Forelimb muscle (tissue), 1 donor: Measurements from ENCODE around the gene TBC1D10B. TPM values are rescaled to one million over a fixed set of nuclear protein-coding genes. Genes with fewer than 3 reads are reported as not detected.
A peak's percentile ranks its signal among the peaks of the same experiment; 100 is the strongest.

Experiments
- DNase-seq: peaks from one replicate; pipeline ENCODE4 v3.0.0-alpha.2; 2013; ENCODE audit warnings: low read depth
- polyA plus RNA-seq: library from polyadenylated mRNA; unstranded; fragments of 120-200 nt; gene quantifications from one replicate; pipeline ENCODE4 v1.2.1, GENCODE V29; 2013; ENCODE audit not compliant: insufficient read length

TBC1D10B gene, protein sequence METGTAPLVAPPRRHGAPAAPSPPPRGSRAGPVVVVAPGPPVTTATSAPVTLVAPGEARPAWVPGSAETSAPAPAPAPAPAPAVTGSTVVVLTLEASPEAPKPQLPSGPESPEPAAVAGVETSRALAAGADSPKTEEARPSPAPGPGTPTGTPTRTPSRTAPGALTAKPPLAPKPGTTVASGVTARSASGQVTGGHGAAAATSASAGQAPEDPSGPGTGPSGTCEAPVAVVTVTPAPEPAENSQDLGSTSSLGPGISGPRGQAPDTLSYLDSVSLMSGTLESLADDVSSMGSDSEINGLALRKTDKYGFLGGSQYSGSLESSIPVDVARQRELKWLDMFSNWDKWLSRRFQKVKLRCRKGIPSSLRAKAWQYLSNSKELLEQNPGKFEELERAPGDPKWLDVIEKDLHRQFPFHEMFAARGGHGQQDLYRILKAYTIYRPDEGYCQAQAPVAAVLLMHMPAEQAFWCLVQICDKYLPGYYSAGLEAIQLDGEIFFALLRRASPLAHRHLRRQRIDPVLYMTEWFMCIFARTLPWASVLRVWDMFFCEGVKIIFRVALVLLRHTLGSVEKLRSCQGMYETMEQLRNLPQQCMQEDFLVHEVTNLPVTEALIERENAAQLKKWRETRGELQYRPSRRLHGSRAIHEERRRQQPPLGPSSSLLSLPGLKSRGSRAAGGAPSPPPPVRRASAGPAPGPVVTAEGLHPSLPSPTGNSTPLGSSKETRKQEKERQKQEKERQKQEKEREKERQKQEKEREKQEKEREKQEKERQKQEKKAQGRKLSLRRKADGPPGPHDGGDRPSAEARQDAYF
- 32.3 TPM for polyA plus RNA-seq

DNA sequence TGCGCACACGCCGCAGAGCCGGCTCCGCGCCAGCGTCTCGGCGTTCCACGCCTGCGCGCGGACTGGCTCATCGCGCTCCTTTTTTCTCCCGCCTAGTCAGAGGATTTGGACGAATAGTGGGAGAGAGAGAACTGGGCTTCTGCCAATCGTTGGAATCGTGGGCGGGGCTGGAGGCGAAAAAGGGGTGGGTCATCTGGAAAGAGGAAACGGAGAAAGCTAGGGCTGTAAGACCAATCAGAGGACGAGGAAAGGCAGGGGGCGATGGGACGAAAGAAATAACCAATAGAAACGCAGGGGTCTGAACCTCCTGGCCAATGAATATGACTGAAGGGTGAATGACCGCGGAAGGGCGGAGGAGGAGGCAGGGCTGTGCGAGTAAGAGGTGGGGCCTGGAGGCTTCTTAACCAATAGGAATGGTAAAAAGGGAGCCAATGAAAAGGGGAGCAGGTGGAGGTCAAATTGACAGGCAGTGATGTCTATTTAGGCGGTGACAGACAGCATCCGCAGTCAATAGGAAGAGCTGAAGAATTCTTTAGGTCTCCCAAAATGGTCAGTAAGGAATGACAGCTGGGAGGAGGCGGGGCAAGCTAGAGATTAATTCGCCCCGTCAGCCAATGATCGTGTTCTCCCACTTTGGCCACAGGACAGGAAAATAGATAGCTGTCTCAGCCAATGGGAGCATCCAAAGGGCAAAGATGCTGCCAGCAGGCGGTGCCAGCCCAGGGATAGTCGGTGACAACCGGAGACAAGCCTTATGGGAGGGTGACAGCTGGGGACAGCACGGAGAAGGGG, at the start of gene TBC1D10B:
Gene TBC1D10B, minus strand, starts transcription at position 39 of the 792 bp plus-strand sequence. CDS start 311 bp downstream, outside the sequence.
- DNase-seq, result peak; percentile 99

DNA sequence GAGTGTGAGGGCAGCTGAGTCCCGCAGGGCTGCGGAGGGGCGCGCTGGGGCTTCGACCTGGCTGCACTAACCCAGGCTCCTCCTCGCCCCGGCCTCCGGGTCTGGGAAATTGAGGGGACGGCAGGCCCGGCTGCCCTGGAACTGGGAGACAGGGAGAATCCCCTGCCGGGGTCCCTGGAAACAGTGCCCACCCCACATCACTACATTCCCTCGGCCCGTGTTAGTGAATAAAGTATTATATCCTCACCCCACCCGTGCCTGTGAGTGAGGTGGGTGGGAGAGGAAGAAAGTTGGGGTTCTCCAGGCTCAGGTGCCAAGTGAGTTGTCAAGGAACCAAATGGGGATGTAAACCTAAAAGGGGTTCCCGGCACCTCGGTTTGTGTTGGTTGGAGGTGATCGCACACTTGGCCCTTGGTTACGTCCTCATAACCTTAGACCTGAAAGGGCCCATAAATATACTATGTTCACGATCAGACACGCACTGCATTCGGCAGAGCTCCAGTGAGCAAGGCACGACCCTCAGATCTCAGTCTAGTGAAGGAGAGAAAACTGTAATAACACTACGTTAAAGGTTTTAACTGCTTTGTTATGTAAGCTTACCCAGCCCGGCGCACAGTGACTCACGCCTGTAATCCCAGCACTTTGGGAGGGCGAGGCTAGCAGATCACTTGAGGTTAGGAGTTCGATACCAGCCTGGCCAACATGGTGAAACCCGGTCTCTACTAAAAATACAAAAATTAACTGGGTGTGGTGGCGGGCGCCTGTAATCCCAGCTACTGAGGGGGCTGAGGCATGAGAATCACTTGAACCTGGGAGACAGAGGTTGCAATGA, 48.3 kb upstream of the TBC1D10B start:
- no peak for DNase-seq

DNA sequence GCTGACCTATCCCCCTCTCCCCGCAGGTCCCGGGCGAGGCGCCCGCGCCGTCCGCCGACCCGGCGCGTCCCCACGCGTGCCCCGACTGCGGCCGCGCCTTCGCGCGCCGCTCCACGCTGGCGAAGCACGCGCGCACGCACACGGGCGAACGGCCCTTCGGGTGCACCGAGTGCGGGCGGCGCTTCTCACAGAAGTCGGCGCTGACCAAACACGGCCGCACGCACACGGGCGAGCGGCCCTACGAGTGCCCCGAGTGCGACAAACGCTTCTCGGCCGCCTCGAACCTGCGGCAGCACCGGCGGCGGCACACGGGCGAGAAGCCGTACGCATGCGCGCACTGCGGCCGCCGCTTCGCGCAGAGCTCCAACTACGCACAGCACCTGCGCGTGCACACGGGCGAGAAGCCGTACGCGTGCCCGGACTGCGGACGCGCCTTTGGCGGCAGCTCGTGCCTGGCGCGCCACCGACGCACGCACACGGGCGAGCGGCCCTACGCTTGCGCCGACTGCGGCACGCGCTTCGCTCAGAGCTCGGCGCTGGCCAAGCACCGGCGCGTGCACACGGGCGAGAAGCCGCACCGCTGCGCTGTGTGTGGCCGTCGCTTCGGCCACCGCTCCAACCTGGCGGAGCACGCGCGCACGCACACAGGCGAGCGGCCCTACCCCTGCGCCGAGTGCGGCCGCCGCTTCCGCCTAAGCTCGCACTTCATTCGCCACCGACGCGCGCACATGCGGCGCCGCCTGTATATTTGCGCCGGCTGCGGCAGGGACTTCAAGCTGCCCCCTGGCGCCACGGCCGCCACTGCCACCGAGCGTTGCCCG, 47.4 kb upstream of the TBC1D10B start:
- DNase-seq, result peak; percentile 67

DNA sequence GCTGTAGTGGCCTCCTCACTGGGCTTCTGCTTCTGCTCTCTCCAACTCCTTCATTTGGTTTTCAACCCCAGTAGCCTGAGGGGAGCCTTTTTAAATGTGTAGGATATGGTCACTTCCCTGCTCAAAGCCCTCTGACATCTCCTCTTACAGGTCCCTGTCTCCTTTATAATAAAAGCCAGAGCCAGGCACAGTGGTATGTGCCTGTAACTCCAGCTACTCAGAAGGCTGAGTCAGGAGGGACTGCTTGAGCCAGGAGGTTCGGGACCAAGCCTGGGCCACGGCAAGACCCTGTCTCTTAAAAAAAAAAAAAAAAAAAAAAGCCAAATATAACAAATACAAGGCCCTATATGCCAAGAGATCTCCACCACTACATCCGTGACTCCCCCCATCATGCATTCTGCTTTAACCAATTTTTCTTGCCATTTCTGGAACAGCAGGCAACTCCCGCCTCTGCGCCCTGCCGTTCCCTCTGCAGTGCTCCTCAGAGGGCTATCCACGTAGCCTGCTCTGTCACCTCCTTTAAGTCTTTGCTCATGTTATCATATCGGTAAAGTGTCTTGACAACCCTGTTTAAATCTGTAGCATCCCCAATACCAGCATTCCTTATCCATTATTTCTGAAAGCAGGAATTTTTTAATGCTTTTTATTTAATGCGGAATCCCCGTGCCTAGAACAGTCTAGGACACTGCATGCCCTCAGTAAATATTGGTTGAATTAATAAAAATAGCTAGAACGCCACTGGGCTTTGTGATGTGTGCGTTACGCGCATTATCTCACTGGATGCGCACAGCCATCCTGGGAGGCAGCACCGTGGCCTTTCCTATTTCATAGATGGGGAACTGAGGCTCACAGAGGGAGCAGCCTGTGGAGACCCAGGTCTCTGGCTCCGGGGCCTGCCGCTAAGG, 46.6 kb upstream of the TBC1D10B start:
- DNase-seq, result no peak

DNA sequence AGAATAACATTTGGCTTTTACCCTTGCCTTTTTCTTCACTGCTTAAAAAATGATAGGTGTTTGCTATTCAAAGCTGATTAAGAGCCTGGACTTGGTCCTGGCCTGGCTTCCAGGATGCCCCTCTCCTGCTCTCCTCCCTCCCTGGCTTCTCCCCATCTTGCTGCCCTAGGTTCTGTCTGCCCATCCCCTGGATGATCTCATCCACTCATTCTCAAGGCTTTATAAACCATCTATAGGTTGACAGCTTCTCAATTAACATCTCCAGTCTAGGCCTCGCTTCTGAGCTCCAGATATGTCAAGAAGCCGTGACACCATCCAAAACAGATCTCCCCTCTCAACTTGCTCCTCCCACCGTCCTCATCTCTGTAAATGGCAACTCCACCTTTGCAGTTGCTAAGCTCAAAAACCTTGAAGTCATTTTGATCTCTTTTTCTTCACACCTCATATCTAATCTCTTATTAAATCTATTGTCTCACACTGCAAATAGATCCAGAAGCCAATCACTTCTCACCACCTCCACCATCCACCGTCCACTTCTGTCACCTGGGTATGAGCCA, 45.8 kb upstream of the TBC1D10B start:
- DNase-seq, result no peak

DNA sequence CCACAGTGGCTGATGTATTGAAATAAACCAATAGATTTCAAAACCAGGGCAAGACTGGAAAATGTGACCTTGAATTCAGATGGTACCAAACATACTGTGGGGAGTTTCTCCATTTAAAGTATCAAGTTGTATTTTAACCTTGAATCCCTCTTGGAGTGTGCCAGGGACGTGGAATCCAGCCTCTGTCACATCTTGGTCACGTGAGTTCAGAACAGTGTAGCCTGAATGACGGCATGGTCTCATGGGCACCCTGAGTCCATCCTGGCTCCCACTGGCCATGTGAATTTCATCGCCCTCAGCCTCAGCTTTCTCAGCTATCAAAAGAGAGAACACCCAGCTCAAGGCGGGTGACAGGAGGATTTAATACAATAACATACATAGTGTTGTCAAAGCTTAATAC, 43.9 kb upstream of the TBC1D10B start:
- DNase-seq, result no peak

DNA sequence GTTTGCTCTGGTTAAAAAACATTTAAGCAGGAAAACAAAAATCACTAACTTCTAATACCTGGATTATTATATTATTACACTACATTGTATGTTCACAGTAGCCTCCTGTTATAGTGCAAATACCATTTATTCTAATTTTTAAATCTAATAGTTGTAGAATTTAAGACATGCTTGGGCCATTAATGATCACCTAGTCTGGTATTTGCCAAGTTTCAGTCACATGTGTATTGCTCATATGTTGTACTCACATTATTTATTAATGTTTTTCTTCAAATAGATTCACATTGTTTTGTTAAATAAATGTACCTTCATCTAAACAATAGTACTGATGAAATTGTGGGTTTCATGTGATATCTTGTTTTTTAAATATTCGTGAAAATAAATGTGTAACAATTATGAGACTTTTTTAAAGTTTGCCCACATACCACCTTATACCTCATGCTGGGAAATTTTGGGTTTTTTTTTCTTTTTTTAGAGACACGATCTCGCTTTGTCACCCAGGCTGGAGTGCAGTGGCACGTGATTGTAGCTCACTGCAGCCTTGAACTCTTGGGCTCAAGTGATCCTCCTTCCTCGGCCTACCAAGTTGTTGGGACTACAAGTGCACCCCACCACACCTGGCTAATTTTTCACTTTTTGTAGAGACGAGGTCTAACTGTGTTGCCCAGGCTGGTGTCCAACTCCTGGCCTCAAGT, 43.0 kb upstream of the TBC1D10B start:
- DNase-seq, result no peak

DNA sequence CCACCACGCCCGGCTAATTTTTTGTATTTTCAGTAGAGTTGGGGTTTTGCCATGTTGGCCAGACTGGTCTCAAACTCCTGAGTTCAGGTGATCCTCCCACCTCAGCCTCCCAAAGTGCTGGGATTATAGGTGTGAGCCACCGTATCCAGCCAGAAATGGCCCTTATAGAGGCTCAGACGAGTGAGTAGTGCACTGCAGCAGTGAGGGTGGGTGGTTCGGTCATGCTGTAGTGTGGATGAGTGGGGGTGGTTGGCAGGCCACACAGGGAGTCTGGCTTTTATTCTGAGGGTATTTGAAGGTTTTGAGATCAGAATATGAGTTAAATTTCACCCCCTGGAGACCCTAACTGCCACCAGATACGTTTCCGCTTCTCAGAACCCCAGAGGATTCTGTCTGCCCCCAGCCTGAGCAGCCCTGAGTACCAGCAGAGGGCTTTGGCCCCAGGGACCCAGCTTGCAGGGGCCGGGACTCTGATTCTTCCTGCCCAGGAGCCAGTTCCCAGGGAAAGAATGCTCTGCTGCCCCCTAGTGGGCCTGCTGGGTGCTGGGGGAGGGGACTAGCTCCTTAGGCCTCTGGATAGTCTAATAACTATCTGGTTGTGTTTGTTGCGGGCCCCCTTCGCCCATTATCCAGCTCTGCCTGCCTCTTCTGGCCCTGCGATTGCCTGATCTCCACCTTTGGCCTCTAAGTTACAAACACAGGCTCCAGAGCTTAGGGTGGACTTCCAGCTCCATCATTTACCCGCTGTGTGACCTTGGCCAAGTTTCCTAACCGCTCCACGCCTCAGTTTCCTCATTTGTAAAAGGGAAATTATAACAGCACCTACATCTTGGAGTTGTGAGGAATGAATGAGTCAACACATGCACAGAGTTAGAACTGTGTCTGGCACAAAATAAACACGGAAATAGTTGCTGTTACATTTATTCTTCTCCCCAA, 39.1 kb upstream of the TBC1D10B start:
- peak; percentile 56 for DNase-seq

DNA sequence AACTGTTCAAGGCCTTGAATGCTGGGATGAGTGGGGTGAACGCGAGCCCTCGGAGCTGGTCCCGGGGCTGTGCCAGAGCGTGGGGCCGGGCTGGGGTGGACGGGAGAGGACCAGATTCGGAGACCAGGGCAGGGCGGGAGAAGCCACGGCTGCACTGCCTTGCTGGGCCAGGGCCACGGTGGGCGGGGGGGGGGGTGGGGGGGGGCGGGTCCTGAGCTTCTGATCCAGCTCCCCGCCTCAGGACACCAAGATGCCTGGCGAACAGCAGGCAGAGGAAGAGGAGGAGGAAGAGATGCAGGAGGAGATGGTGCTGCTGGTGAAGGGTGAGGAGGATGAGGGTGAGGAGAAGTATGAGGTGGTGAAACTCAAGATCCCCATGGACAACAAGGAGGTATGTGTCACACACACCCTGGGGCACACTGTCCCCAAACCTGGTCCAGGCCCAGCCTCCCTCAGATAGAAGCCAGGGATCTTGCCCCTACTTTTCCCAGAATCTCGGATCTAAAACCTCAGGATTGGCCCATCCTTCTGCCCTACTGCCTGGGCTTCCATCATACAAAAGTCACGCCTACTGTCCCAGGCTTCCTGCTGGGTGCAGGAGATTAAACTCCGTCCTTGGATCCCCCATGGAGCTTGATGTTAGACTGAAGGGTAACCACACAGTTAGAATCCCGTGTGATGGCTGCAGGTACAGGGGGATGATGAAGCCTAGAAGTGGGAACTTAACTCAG, 37.7 kb upstream of the TBC1D10B start:
- no peak for DNase-seq

DNA sequence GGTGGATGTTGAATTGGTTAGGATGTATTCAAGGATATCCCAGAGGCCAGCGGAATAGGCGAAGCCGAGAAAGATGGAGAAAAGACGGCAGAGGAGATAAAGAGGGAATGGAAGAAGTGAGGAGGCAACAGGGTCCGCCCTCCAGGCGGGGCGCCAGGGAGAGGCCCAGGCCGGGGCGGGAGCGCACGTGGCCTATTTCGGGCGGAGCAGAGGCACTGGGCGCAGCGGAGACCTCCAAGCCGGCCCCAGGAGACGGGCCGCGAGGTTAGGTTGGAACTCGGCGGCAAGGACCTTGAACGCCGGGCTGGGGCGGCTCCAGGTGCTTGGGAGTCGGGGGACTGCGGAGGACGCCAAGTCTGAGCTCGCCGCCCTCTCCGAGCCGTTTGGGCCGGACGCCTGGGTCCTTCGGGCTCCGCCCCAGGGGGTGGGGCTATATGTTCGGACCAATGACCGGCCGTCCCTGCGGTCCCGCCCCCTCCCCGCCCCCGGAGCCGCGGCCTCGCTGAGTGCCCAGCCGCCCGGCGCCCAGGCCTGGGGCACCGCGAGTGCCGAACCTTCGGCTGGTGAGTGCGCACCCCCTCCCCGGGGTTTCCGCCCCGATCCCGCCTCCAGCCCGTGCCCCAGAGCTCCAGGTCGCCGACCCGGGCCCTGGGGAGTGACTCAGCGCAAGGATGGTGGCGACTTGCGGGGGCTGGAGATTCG, 37.0 kb upstream of the TBC1D10B start, which contains the start of gene ZNF771:
Gene ZNF771, plus strand, starts transcription at position 505 of the 702 bp plus-strand sequence. CDS start 448 bp downstream, outside the sequence.
- peak; percentile 73 for DNase-seq

DNA sequence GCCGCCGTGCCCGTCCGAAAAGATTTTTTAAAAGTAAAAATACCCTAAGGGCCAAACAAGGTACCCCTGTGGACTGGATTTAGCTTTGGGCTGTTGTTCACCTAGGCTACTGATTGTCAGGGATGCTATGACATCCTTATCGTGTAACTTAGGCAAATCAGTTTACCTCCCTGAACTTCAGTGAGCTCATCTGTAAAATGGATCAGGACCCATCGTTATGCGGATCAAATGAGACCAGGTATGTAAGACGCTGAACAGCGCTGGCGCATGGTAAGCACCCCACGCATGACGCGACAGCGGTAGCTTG, 36.5 kb upstream of the TBC1D10B start:
- DNase-seq, result no peak

DNA sequence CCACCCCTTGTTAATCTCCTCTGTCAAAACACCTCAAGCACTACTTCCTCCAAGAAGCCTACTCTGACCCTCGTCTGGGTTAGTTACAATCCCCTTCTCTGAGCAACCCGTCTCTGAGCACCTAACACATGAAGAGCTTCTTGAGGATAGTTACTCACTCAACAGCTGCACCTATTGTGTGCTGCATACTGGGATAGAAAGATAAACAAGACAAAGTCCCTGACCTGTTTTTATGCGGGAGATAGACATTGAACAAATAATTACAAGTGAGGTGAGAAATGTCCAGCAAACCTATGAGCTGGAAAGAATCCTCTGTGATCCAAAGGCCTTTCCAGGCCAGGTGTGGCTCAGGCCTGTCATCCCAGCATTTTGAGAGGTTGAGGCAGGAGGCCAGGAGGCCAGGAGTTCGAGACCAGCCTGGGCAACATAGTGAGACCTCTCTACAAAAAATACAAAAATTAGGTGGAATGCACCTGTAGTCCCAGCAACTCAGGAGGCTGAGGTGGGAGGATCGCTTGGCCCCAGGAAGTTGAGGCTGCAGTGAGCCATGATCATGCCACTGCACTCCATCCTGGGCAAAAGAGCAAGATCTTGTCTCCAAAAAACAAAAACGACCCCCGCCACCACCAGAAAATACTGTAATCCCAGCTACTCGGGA, 31.6 kb upstream of the TBC1D10B start:
- DNase-seq, result no peak

DNA sequence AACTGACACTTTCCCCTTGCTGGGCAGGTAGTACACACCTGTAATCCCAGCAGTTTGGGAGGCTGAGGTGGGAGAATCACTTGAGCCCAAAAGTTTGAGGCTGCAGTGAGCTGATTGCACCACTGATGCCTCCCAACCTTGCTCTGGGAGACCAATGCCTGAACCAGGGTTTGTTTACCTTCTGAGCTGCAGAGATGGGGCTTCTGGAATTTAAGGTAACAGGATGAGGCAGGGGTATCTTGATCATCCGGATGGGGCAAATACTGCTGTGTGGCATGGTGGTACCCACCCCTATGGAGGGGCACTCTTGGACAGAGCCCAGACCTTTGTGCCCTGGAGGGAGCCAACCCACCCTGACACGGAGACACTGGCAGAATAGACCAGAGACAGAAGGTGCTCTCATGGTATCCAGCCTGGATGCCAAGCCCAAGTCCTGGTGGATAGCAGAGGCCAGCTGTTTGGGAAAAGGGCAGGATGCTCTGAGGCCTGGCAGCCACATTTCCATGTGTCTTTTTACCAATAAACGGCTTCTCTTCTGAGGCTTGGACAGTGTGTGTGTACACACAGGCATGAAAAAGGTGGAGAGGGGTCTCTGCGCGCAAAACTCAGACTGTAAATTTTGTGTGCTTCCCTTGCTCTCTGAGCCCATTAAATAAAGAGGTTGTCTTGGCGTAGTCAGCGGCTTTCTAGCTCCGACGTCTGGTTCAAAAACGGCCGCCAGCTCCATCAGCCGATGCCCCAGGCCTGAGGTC, 29.3 kb upstream of the TBC1D10B start:
- DNase-seq, result no peak

DNA sequence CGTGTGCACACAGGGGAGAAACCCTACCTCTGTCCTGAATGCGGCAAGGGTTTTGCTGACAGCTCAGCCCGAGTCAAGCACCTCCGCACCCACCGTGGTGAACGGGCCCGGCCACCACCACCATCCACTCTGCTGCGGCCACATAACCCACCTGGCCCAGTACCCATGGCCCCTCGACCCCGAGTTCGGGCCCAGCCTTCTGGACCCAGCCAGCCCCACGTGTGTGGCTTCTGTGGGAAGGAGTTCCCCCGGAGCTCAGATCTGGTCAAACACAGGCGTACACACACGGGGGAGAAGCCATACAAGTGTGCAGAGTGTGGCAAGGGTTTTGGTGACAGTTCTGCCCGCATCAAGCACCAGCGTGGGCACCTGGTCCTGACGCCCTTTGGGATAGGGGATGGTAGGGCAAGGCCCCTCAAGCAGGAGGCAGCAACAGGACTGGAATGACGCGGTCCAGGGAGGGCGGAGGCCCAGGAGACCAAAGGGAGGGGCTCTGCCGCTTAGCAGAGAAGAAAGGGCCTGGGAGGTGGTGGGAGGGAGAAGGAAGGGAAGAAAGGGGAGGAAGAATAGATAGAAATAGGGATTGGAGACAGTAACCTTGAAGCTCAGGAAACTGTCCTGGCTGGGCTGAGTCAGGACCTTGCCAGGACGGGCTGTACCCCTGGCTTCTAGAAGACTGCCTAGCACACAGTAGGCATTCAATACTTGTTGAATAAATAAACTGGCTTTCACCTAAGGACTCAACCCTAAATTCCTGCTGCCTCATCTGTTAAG, 28.6 kb upstream of the TBC1D10B start:
- no peak for DNase-seq
